Measurements from ENCODE around the gene CTNNBL1.

The CTNNBL1 gene

GRCh38 chr20:37741570-37741969 lies 47.7 kb downstream of the CTNNBL1 start:
- no peak for DNase-seq (ENCODE audit: low spot score)

- no peak for DNase-seq (ENCODE audit: low spot score)
Observed at GRCh38 chr20:37742131-37742530, 48.3 kb downstream of the CTNNBL1 start.

- DNase-seq (ENCODE audit: low spot score): no peak
Observed at GRCh38 chr20:37744347-37744746, 50.5 kb downstream of the CTNNBL1 start.

GRCh38 chr20:37745553-37745952 lies 51.7 kb downstream of the CTNNBL1 start:
- no peak for DNase-seq (ENCODE audit: low spot score)

- no peak for DNase-seq (ENCODE audit: low spot score)
Observed at GRCh38 chr20:37748015-37748414, 54.2 kb downstream of the CTNNBL1 start.

- DNase-seq (ENCODE audit: low spot score): no peak
Observed at GRCh38 chr20:37749218-37749617, 55.4 kb downstream of the CTNNBL1 start.

GRCh38 chr20:37749620-37750403 lies 56.0 kb downstream of the CTNNBL1 start:
- DNase-seq (ENCODE audit: low spot score): no peak

GRCh38 chr20:37755665-37756064 lies 61.8 kb downstream of the CTNNBL1 start:
- DNase-seq (ENCODE audit: low spot score): no peak

- no peak for DNase-seq (ENCODE audit: low spot score)
Observed at GRCh38 chr20:37756234-37756633, 62.4 kb downstream of the CTNNBL1 start.

- DNase-seq (ENCODE audit: low spot score): peak; percentile 36
Observed at GRCh38 chr20:37757550-37757949, 63.7 kb downstream of the CTNNBL1 start.

- DNase-seq (ENCODE audit: low spot score): no peak
Observed at GRCh38 chr20:37758332-37758731, 64.5 kb downstream of the CTNNBL1 start.

GRCh38 chr20:37759052-37759553 lies 65.3 kb downstream of the CTNNBL1 start:
- DNase-seq (ENCODE audit: low spot score): no peak

GRCh38 chr20:37759761-37760209 lies 66.0 kb downstream of the CTNNBL1 start:
- DNase-seq (ENCODE audit: low spot score): no peak

GRCh38 chr20:37760322-37760721 lies 66.5 kb downstream of the CTNNBL1 start:
- DNase-seq (ENCODE audit: low spot score): no peak

GRCh38 chr20:37762716-37763485 lies 69.1 kb downstream of the CTNNBL1 start:
- DNase-seq (ENCODE audit: low spot score): no peak

- no peak for DNase-seq (ENCODE audit: low spot score)
Observed at GRCh38 chr20:37764333-37764935, 70.6 kb downstream of the CTNNBL1 start.

- DNase-seq (ENCODE audit: low spot score): no peak
Observed at GRCh38 chr20:37770908-37771307, 77.1 kb downstream of the CTNNBL1 start.

GRCh38 chr20:37773291-37773826 lies 79.5 kb downstream of the CTNNBL1 start:
- DNase-seq (ENCODE audit: low spot score): no peak

- no peak for DNase-seq (ENCODE audit: low spot score)
Observed at GRCh38 chr20:37774156-37774555, 80.3 kb downstream of the CTNNBL1 start.

GRCh38 chr20:37775200-37775599 lies 81.4 kb downstream of the CTNNBL1 start:
- no peak for DNase-seq (ENCODE audit: low spot score)

GRCh38 chr20:37776049-37776448 lies 82.2 kb downstream of the CTNNBL1 start:
- no peak for DNase-seq (ENCODE audit: low spot score)

GRCh38 chr20:37776526-37776925 lies 82.7 kb downstream of the CTNNBL1 start:
- no peak for DNase-seq (ENCODE audit: low spot score)
